K562 (cell line): Measurements from ENCODE around the gene TMEM144. TPM values are rescaled to one million over a fixed set of nuclear protein-coding genes. Genes with fewer than 3 reads are reported as not detected.

Experiments used
- ATF6 ChIP-seq: sonication (generic); formaldehyde crosslinking; IDR thresholded peaks from 2 replicates; pipeline ENCODE4 v1.4.0; 2020; ENCODE audit warnings: mild to moderate bottlenecking, missing genetic modification reagents
- ETS1 ChIP-seq: conservative IDR thresholded peaks from 2 replicates; pipeline ENCODE4 v1.6.1; 2011; ENCODE audit warnings: low read depth, mild to moderate bottlenecking, low read length; ENCODE audit not compliant: control insufficient read depth
- FOXM1 ChIP-seq, 2 experiments: fragments of 450-650 bp in 1 of 2; sonication (generic) in 1 of 2; formaldehyde crosslinking in 1 of 2; IDR thresholded peaks; 2 replicates each; pipeline versions ENCODE4 v1.6.1 to v1.9.0; 2017 to 2022; ENCODE audit warnings: low read depth in 2 of 2, mild to moderate bottlenecking in 2 of 2, missing genetic modification reagents in 1 of 2, moderate library complexity in 1 of 2
- FUS ChIP-seq: fragments of 200-400 bp; formaldehyde crosslinking; optimal IDR thresholded peaks from 2 replicates; pipeline ENCODE3; 2017; ENCODE audit warnings: low read depth, low read length
- HEY1 ChIP-seq: fragments of 250-450 bp; sonication (Bioruptor Pico); IDR thresholded peaks from 2 replicates; pipeline ENCODE4 v1.5.0; 2020; ENCODE audit warnings: mild to moderate bottlenecking, moderate library complexity, borderline replicate concordance
- HMBOX1 ChIP-seq: sonication (generic); IDR thresholded peaks from 2 replicates; pipeline ENCODE4 v1.6.1; 2016
- MAFG ChIP-seq: fragments of 450-650 bp; conservative IDR thresholded peaks from 2 replicates; pipeline ENCODE4 v1.6.1; 2016; ENCODE audit warnings: missing genetic modification characterization, missing compliant biosample characterization
- NR3C1 ChIP-seq: sonication (generic); formaldehyde crosslinking; IDR thresholded peaks from 2 replicates; pipeline ENCODE4 v1.8.1; 2022; ENCODE audit warnings: missing genetic modification reagents
- NUFIP1 ChIP-seq: fragments of 450-650 bp; IDR thresholded peaks from 2 replicates; pipeline ENCODE4 v1.6.1; 2018; ENCODE audit not compliant: partially characterized antibody
- POLR2AphosphoS5 ChIP-seq: IDR thresholded peaks from 2 replicates; pipeline ENCODE4 v1.6.1; 2011; ENCODE audit warnings: mild to moderate bottlenecking, low read depth, low read length, moderate library complexity; ENCODE audit not compliant: control insufficient read depth, insufficient read depth
- SIX5 ChIP-seq, 2 experiments: IDR thresholded peaks; 2 replicates each; pipeline ENCODE4 v1.6.1; 2011; ENCODE audit warnings: low read length in 2 of 2, borderline replicate concordance in 1 of 2, low read depth in 1 of 2, mild to moderate bottlenecking in 1 of 2, moderate library complexity in 1 of 2; ENCODE audit not compliant: insufficient read depth in 1 of 2
- SMARCC2 ChIP-seq: fragments of 450-650 bp; IDR thresholded peaks from 2 replicates; pipeline ENCODE4 v1.6.1; 2017; ENCODE audit warnings: antibody characterized with exemption, moderate library complexity, mild to moderate bottlenecking, low read depth
- SOX6 ChIP-seq: fragments of 450-650 bp; IDR thresholded peaks from 2 replicates; pipeline ENCODE4 v1.6.1; 2014; ENCODE audit warnings: mild to moderate bottlenecking
- STAT5B ChIP-seq: fragments of 250-450 bp; sonication (Bioruptor Pico); IDR thresholded peaks from 2 replicates; pipeline ENCODE4 v1.8.0; 2021; ENCODE audit warnings: mild to moderate bottlenecking, inconsistent platforms
- TCF7L2 ChIP-seq: fragments of 150-350 bp; IDR thresholded peaks from 2 replicates; pipeline ENCODE4 v1.6.1; 2016; ENCODE audit warnings: low read depth, mild to moderate bottlenecking, low read length, moderate library complexity
- ZBTB49 ChIP-seq: sonication (generic); formaldehyde crosslinking; IDR thresholded peaks from 2 replicates; pipeline ENCODE4 v1.8.0; 2022; ENCODE audit warnings: missing genetic modification reagents, mild to moderate bottlenecking, borderline replicate concordance
- ZNF121 ChIP-seq: sonication (generic); formaldehyde crosslinking; conservative IDR thresholded peaks from 2 replicates; pipeline ENCODE4 v1.8.0; 2022; ENCODE audit warnings: missing genetic modification reagents
- ZNF23 ChIP-seq: fragments of 250-450 bp; sonication (Bioruptor Pico); IDR thresholded peaks from 2 replicates; pipeline ENCODE4 v1.4.0; 2020; ENCODE audit warnings: mild to moderate bottlenecking
- ZNF3 ChIP-seq: fragments of 250-450 bp; sonication (Bioruptor Pico); IDR thresholded peaks from 2 replicates; pipeline ENCODE4 v1.5.0; 2021; ENCODE audit warnings: mild to moderate bottlenecking, moderate library complexity
- ZNF766 ChIP-seq: fragments of 200-800 bp; sonication (Bioruptor generic); conservative IDR thresholded peaks from 2 replicates; pipeline ENCODE4 v1.6.1; 2016; ENCODE audit warnings: missing genetic modification characterization, missing compliant biosample characterization
- polyA plus RNA-seq, 8 experiments: library from polyadenylated mRNA; depleted of rRNA in 4 of 8; stranded (reverse) in 5 of 8; unstranded in 3 of 8; fragments of >200 nt; fragmentation: Nextera tagmentation in 2 of 8; fragmentation: Illumina TruSeq in 1 of 8; extraction: Ambion mirVana in 2 of 8; extraction: Trizol in 1 of 8; gene quantifications; 2 replicates each; pipeline versions ENCODE4 v1.2.1 to v1.2.3, GENCODE V29; 2011 to 2014; ENCODE audit warnings: inconsistent platforms in 1 of 8, missing spikeins in 1 of 8
- total RNA-seq, 7 experiments: library from RNA; depleted of rRNA in 6 of 7; stranded (reverse); fragments of >200 nt in 6 of 7; fragmentation: Illumina TruSeq in 2 of 7; extraction: Trizol in 2 of 7; gene quantifications; 2 replicates each; pipeline versions ENCODE4 v1.2.1 to v1.2.3, GENCODE V29; 2011 to 2021; ENCODE audit warnings: low replicate concordance in 1 of 7

Gene TMEM144
- total and polyA plus RNA-seq, 9 of the 15 experiments (the other 6 are each of a cell fraction or from before 2014, with no cell fraction given) = 4.0 to 12.0 (median 6.1) TPM

GRCh38 chr4:158209825-158210807 lies at the start of gene TMEM144 (continued):
- TF ChIP-seq ATF6 (CRISPR knock-in tag) (no peak), HMBOX1 (peak; percentile 35; the same call in 1 of the 2 replicates), POLR2AphosphoS5 (peak; percentile 73), STAT5B (CRISPR knock-in tag) (no peak), ZBTB49 (CRISPR knock-in tag) (no peak), HEY1 (CRISPR knock-in tag) (no peak), NR3C1 (CRISPR knock-in tag) (no peak), FUS (no peak), SOX6 (peak; percentile 37; the same call in 1 of the 2 replicates), FOXM1 (IDR thresholded peaks at IDR 0.05; ENCODE audit: low read depth) (no peak), FOXM1 (CRISPR knock-in tag; IDR thresholded peaks at IDR 0.05; ENCODE audit: low read depth) (no peak), ETS1 (no peak), SMARCC2 (peak; percentile 58; the same call in 1 of the 2 replicates), SIX5 (IDR thresholded peaks at IDR 0.05; ENCODE audit: borderline replicate concordance in 1 of 2, insufficient read depth in 1 of 2, low read depth in 1 of 2, low read length in 2 of 2) (no peak), ZNF766 (no peak), NUFIP1 (no peak), TCF7L2 (no peak), MAFG (no peak), ZNF23 (CRISPR knock-in tag) (no peak), ZNF3 (no peak), ZNF121 (CRISPR knock-in tag) (no peak)
